HepG2 (cell line): ENCODE data around the gene HARS2. TPM values are rescaled to one million over a fixed set of nuclear protein-coding genes. Genes with fewer than 3 reads are reported as not detected.

ENCODE experiments used
- DMAP1 ChIP-seq: IDR thresholded peaks from 2 replicates; pipeline ENCODE4 v1.6.1; 2016
- FOXA1 ChIP-seq, 2 experiments: fragments of 450-650 bp in 1 of 2; sonication (generic) in 1 of 2; formaldehyde crosslinking in 1 of 2; IDR thresholded peaks; 2 replicates each; pipeline versions ENCODE4 v1.4.0 to v1.6.1; 2016 to 2020; ENCODE audit warnings: missing genetic modification reagents in 1 of 2
- GABPA ChIP-seq, 2 experiments: IDR thresholded peaks; 2 replicates each; pipeline ENCODE4 v1.6.1; 2011 to 2016; ENCODE audit warnings: low read depth in 2 of 2, low read length in 1 of 2, missing biosample characterization in 1 of 2, missing genetic modification characterization in 1 of 2
- GABPB1 ChIP-seq: IDR thresholded peaks from 2 replicates; pipeline ENCODE4 v1.6.1; 2016; ENCODE audit warnings: mild to moderate bottlenecking, missing genetic modification reagents, moderate library complexity, missing compliant biosample characterization
- GTF3A ChIP-seq: sonication (generic); formaldehyde crosslinking; conservative IDR thresholded peaks from 2 replicates; pipeline ENCODE4 v1.4.0; 2020; ENCODE audit warnings: mild to moderate bottlenecking, missing genetic modification reagents
- HDAC1 ChIP-seq: sonication (generic); formaldehyde crosslinking; IDR thresholded peaks from 2 replicates; pipeline ENCODE4 v1.5.1; 2020; ENCODE audit warnings: mild to moderate bottlenecking, missing genetic modification reagents
- KLF11 ChIP-seq: IDR thresholded peaks from 2 replicates; pipeline ENCODE4 v1.6.1; 2016; ENCODE audit warnings: missing compliant biosample characterization
- MATR3 ChIP-seq: sonication (generic); formaldehyde crosslinking; IDR thresholded peaks from 2 replicates; pipeline ENCODE4 v1.4.0; 2020; ENCODE audit warnings: missing genetic modification reagents
- NONO ChIP-seq, 2 experiments: fragments of 450-650 bp in 1 of 2; sonication (generic) in 1 of 2; formaldehyde crosslinking in 1 of 2; IDR thresholded peaks in 1 of 2; conservative IDR thresholded peaks in 1 of 2; 2 replicates each; pipeline versions ENCODE4 v1.6.1 to v1.8.0; 2017 to 2022; ENCODE audit warnings: mild to moderate bottlenecking in 1 of 2, missing genetic modification reagents in 1 of 2, moderate library complexity in 1 of 2
- RBM22 ChIP-seq: fragments of 200-400 bp; formaldehyde crosslinking; optimal IDR thresholded peaks from 2 replicates; pipeline ENCODE3; 2017; ENCODE audit warnings: mild to moderate bottlenecking, low read length, moderate library complexity
- TEAD3 ChIP-seq: optimal IDR thresholded peaks from 2 replicates; pipeline ENCODE3; 2016; ENCODE audit warnings: borderline replicate concordance
- TGIF2 ChIP-seq: IDR thresholded peaks from 2 replicates; pipeline ENCODE4 v1.6.1; 2016; ENCODE audit warnings: control low read depth, missing compliant biosample characterization
- ZEB1 ChIP-seq: IDR thresholded peaks from 2 replicates; pipeline ENCODE4 v1.6.1; 2012; ENCODE audit warnings: mild to moderate bottlenecking, low read depth, inconsistent platforms; ENCODE audit not compliant: insufficient replicate concordance
- ZNF264 ChIP-seq: sonication (generic); formaldehyde crosslinking; IDR thresholded peaks from 2 replicates; pipeline ENCODE4 v1.4.0; 2020; ENCODE audit warnings: missing genetic modification reagents
- ZNF296 ChIP-seq: sonication (generic); formaldehyde crosslinking; conservative IDR thresholded peaks from 2 replicates; pipeline ENCODE4 v1.5.0; 2020; ENCODE audit warnings: mild to moderate bottlenecking, missing genetic modification reagents
- ZNF468 ChIP-seq: sonication (generic); formaldehyde crosslinking; IDR thresholded peaks from 2 replicates; pipeline ENCODE4 v1.8.0; 2022; ENCODE audit warnings: mild to moderate bottlenecking, moderate library complexity, missing genetic modification reagents
- ZNF616 ChIP-seq: sonication (generic); formaldehyde crosslinking; IDR thresholded peaks from 2 replicates; pipeline ENCODE4 v1.5.0; 2020; ENCODE audit warnings: low read depth, mild to moderate bottlenecking, missing genetic modification reagents
- ZNF672 ChIP-seq: sonication (generic); formaldehyde crosslinking; IDR thresholded peaks from 2 replicates; pipeline ENCODE4 v1.8.1; 2022; ENCODE audit warnings: missing genetic modification reagents
- ZNF737 ChIP-seq: sonication (generic); formaldehyde crosslinking; IDR thresholded peaks from 2 replicates; pipeline ENCODE4 v1.5.0; 2020; ENCODE audit warnings: missing genetic modification reagents, mild to moderate bottlenecking, borderline replicate concordance
- ZNF761 ChIP-seq: sonication (generic); formaldehyde crosslinking; conservative IDR thresholded peaks from 2 replicates; pipeline ENCODE4 v1.4.0; 2020; ENCODE audit warnings: mild to moderate bottlenecking, missing genetic modification reagents
- ZNF776 ChIP-seq: sonication (generic); formaldehyde crosslinking; IDR thresholded peaks from 2 replicates; pipeline ENCODE4 v1.4.0; 2020; ENCODE audit warnings: mild to moderate bottlenecking, missing genetic modification reagents
- ZNF790 ChIP-seq: sonication (generic); formaldehyde crosslinking; IDR thresholded peaks from 2 replicates; pipeline ENCODE4 v1.8.0; 2022; ENCODE audit warnings: missing genetic modification reagents, mild to moderate bottlenecking, borderline replicate concordance
- polyA plus RNA-seq, 8 experiments: library from polyadenylated mRNA; depleted of rRNA in 3 of 8; stranded (reverse) in 7 of 8; unstranded in 1 of 8; fragments of >200 nt; fragmentation: Illumina TruSeq in 4 of 8; extraction: Trizol in 4 of 8; gene quantifications; 2 replicates each; pipeline versions ENCODE4 v1.2.1 to v1.2.3, GENCODE V29; 2011 to 2016; ENCODE audit warnings: low read depth in 4 of 8, missing spikeins in 1 of 8, mixed read lengths in 1 of 8; ENCODE audit not compliant: insufficient read depth in 1 of 8
- total RNA-seq, 5 experiments: library from RNA; depleted of rRNA; stranded (reverse); fragments of >200 nt; fragmentation: Illumina TruSeq; extraction: Trizol; gene quantifications; 2 replicates each; pipeline ENCODE4 v1.2.3, GENCODE V29; 2016; ENCODE audit warnings: low read depth in 1 of 5
- TF ChIP-seq, protein P1 (sequence below): sonication (generic); formaldehyde crosslinking; IDR thresholded peaks from 2 replicates; pipeline ENCODE4 v1.5.1; 2020; ENCODE audit warnings: missing genetic modification reagents, mild to moderate bottlenecking, borderline replicate concordance
- TF ChIP-seq, protein P2 (sequence below): sonication (generic); formaldehyde crosslinking; conservative IDR thresholded peaks from 2 replicates; pipeline ENCODE4 v1.8.1; 2023; ENCODE audit warnings: missing genetic modification reagents
- TF ChIP-seq, protein P3 (sequence below): sonication (generic); formaldehyde crosslinking; IDR thresholded peaks from 2 replicates; pipeline ENCODE4 v1.5.0; 2020; ENCODE audit warnings: missing genetic modification reagents

HARS2 gene
- total and polyA plus RNA-seq, 2 of the 13 experiments (the other 11 are each of a cell fraction or from before 2014, with no cell fraction given), result 17.9 to 25.8 TPM

DNA sequence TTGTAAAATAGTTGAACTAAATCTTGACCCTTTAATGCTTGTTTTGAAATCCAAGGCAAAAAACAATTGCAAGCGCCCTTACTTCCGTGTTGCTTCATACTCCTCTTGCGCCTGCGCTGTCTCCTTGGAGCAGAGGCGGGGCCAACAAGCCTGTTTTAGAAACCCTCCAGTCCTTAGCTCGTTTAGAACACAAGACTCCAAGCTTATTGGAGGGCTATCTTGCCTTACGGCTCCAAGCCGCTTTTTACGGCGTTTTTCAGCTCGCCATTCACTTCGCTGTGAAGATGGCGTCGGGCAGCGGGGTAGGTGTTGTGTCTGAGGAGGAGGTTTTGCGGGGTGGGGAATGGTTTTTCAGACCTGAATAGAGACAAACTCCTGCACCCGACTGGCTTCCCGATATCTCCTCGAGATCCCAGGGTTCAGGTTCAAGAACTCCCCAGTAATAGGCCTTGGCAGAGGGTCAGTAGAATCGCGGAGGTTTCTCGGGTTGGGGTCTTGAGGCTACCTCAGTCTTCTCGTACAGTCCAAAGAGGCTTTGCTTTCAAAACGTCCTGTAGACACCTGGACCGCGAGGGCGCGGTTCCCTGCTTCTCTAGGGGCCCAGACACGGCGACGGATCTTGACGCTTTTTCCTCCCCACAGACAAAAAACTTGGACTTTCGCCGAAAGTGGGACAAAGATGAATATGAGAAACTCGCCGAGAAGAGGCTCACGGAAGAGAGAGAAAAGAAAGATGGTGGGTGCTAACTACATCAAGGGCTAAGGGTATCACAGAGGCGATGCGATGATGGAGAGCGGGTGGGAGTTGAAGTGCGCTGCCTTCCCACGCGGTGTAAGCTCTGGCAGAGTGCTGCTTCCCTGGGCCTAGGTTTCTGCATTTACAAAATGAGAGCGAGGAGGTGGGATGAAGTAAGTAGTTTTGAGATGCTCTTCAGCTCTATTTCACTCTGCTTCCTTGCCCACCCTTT, 9.2 kb downstream of the HARS2 start, which contains the start of gene ZMAT2 (continued):
- TF ChIP-seq, protein P1, sequence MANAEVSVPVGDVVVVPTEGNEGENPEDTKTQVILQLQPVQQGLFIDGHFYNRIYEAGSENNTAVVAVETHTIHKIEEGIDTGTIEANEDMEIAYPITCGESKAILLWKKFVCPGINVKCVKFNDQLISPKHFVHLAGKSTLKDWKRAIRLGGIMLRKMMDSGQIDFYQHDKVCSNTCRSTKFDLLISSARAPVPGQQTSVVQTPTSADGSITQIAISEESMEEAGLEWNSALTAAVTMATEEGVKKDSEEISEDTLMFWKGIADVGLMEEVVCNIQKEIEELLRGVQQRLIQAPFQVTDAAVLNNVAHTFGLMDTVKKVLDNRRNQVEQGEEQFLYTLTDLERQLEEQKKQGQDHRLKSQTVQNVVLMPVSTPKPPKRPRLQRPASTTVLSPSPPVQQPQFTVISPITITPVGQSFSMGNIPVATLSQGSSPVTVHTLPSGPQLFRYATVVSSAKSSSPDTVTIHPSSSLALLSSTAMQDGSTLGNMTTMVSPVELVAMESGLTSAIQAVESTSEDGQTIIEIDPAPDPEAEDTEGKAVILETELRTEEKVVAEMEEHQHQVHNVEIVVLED (CRISPR knock-in tag), result peak; percentile 62
- no peak for TF ChIP-seq FOXA1 (IDR thresholded peaks at IDR 0.05)
- TF ChIP-seq FOXA1 (CRISPR knock-in tag; IDR thresholded peaks at IDR 0.05), result no peak
- TF ChIP-seq ZNF737 (CRISPR knock-in tag), result no peak
- no peak for TF ChIP-seq GTF3A (CRISPR knock-in tag)
- TF ChIP-seq ZNF616 (CRISPR knock-in tag), result no peak
- peak; percentile 30 for TF ChIP-seq ZEB1
- no peak for TF ChIP-seq GABPA (IDR thresholded peaks at IDR 0.05; ENCODE audit: low read depth, low read length)
- TF ChIP-seq GABPA (CRISPR knock-in tag; IDR thresholded peaks at IDR 0.05; ENCODE audit: low read depth), result peak; percentile 77
- TF ChIP-seq ZNF264 (CRISPR knock-in tag), result 0 out of 2 replicates have a peak, but pooled peaks have one; percentile 20
- TF ChIP-seq GABPB1, result peak; percentile 76
- TF ChIP-seq HDAC1 (CRISPR knock-in tag), result peak; percentile 87
- TF ChIP-seq ZNF790 (CRISPR knock-in tag), result no peak
- TF ChIP-seq ZNF761 (CRISPR knock-in tag), result no peak
- TF ChIP-seq NONO (IDR thresholded peaks at IDR 0.05), result no peak
- TF ChIP-seq NONO (CRISPR knock-in tag; conservative IDR thresholded peaks at IDR 0.05), result peak; percentile 48; the same call in 1 of the 2 replicates
- no peak for TF ChIP-seq ZNF468 (CRISPR knock-in tag)
- no peak for TF ChIP-seq ZNF672 (CRISPR knock-in tag)
- TF ChIP-seq, protein P2, sequence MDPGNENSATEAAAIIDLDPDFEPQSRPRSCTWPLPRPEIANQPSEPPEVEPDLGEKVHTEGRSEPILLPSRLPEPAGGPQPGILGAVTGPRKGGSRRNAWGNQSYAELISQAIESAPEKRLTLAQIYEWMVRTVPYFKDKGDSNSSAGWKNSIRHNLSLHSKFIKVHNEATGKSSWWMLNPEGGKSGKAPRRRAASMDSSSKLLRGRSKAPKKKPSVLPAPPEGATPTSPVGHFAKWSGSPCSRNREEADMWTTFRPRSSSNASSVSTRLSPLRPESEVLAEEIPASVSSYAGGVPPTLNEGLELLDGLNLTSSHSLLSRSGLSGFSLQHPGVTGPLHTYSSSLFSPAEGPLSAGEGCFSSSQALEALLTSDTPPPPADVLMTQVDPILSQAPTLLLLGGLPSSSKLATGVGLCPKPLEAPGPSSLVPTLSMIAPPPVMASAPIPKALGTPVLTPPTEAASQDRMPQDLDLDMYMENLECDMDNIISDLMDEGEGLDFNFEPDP (CRISPR knock-in tag), result no peak
- peak; percentile 58 for TF ChIP-seq TEAD3 (CRISPR knock-in tag)
- peak; percentile 38; the same call in 1 of the 2 replicates for TF ChIP-seq DMAP1 (CRISPR knock-in tag)
- 0 out of 2 replicates have a peak, but pooled peaks have one; percentile 45 for TF ChIP-seq KLF11 (CRISPR knock-in tag)
- peak; percentile 87 for TF ChIP-seq RBM22
- TF ChIP-seq TGIF2 (CRISPR knock-in tag), result peak; percentile 84; the same call in 1 of the 2 replicates
- 0 out of 2 replicates have a peak, but pooled peaks have one; percentile 41 for TF ChIP-seq ZNF296
- TF ChIP-seq, protein P3, sequence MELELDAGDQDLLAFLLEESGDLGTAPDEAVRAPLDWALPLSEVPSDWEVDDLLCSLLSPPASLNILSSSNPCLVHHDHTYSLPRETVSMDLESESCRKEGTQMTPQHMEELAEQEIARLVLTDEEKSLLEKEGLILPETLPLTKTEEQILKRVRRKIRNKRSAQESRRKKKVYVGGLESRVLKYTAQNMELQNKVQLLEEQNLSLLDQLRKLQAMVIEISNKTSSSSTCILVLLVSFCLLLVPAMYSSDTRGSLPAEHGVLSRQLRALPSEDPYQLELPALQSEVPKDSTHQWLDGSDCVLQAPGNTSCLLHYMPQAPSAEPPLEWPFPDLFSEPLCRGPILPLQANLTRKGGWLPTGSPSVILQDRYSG (CRISPR knock-in tag), result no peak
- no peak for TF ChIP-seq ZNF776
- TF ChIP-seq MATR3 (CRISPR knock-in tag), result no peak
